Activated CD8-positive, alpha-beta T cell treated with anti-CD3 and anti-CD28 coated beads for 36 hours (primary cell): ENCODE results near the gene ZP4. TPM values are rescaled to one million over a fixed set of nuclear protein-coding genes. Genes with fewer than 3 reads are reported as not detected.

Experiments used
- ATAC-seq: fragments of 200-7000 bp; cut with Tn5 transposase; one replicate; pipeline ENCODE4 v1.10.0; 2021; ENCODE audit warnings: mild to moderate bottlenecking, moderate library complexity
- CTCF ChIA-PET: fragments of 350-600 bp; sonication (Branson Sonifier 250); formaldehyde crosslinking; loops from one replicate; lab custom pipeline; 2021; ENCODE audit warnings: antibody characterized with exemption; lab: Charles Lee
- POLR2A ChIA-PET: fragments of 350-600 bp; sonication (Branson Sonifier 250); formaldehyde crosslinking; loops from one replicate; lab custom pipeline; 2021; ENCODE audit warnings: antibody characterized with exemption; lab: Charles Lee
- DNase-seq: peaks from one replicate; pipeline ENCODE4 v3.0.0-alpha.2; 2020
- H3K27ac Mint-ChIP-seq: one replicate; pipeline ENCODE4 v1.8.0; 2021; ENCODE audit warnings: mild to moderate bottlenecking, mixed read lengths
- H3K27me3 Mint-ChIP-seq: one replicate; pipeline ENCODE4 v1.8.0; 2021; ENCODE audit warnings: mixed read lengths
- H3K36me3 Mint-ChIP-seq: one replicate; pipeline ENCODE4 v1.8.0; 2021; ENCODE audit warnings: low read depth, mixed read lengths
- H3K4me1 Mint-ChIP-seq: one replicate; pipeline ENCODE4 v1.8.0; 2021; ENCODE audit warnings: low read depth, mixed read lengths
- H3K4me3 Mint-ChIP-seq: one replicate; pipeline ENCODE4 v1.8.0; 2021; ENCODE audit warnings: mild to moderate bottlenecking, moderate library complexity, mixed read lengths
- H3K9me3 Mint-ChIP-seq: one replicate; pipeline ENCODE4 v1.8.0; 2021; ENCODE audit warnings: mixed read lengths
- CTCF ChIP-seq: fragments of 200-600 bp; IDR thresholded peaks from one replicate; pipeline ENCODE4 v1.8.0; 2022; ENCODE audit warnings: antibody characterized with exemption, mild to moderate bottlenecking
- intact Hi-C: fragments of 100-400 bp; cut with micrococcal nuclease; formaldehyde crosslinking; loops from one replicate; pipeline ENCODE4 v1.10.0; 2022
- total RNA-seq, 2 experiments: library from RNA; stranded (reverse); gene quantifications; one replicate each; pipeline ENCODE4 v1.2.3, GENCODE V29; 2021

The ZP4 gene
- total RNA-seq, 2 experiments from 2014 or later = not detected

DNA sequence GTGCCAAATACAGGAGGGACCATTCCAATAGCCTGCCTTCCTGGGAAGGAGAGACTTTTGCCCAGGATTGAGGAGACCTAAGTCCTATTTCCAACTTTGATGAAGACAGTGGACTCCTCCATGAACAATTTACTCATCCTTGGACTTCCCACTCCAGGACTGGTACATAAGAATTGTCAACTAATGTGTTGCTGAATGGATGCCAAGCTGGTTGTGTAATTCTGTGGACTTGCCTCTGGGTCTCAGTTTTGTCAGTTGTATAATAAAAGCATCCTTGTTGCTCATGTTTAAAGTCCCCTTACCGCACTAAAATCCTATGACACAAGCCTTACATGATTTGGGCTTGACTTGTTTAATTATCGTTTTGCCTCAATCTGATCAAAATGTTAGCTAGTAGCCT, 13.2 kb upstream of the ZP4 start:
- no peak for DNase-seq
- Mint-ChIP-seq H3K27ac (no peak overlapping the region), H3K36me3 (no peaks in the 10 kb centered on the region), H3K27me3 (no peaks in the 10 kb centered on the region), H3K4me1 (no peaks in the 10 kb centered on the region), H3K4me3 (no peak overlapping the region), H3K9me3 (peaks cover 3% of the 10 kb centered on the region)
- intact Hi-C loops = no loop called here
- ChIA-PET POLR2A (no interaction called here), CTCF (interaction anchor here (1.5 kb wide), 1 partner anchor 40 kb away, joined by 5 read pairs; no protein-coding TSS in a partner anchor)
- ATAC-seq = no peak
- TF ChIP-seq CTCF = no peak

- TF ChIP-seq CTCF = no peak
- POLR2A ChIA-PET = no interaction called here
- Mint-ChIP-seq H3K27ac (no peak overlapping the region), H3K4me3 (no peak overlapping the region), H3K4me1 (no peaks in the 10 kb centered on the region), H3K36me3 (no peaks in the 10 kb centered on the region), H3K27me3 (no peaks in the 10 kb centered on the region), H3K9me3 (peaks cover 3% of the 10 kb centered on the region)
- DNase-seq (no peak), ATAC-seq (no peak)
- CTCF ChIA-PET = interaction anchor here (1.5 kb wide), 1 partner anchor 39 kb away, joined by 5 read pairs; no protein-coding TSS in a partner anchor
- intact Hi-C loops = no loop called here
These were observed 12.4 kb upstream of the ZP4 start for GRCh38 chr1:237902960-237903743.

GRCh38 chr1:237901299-237901934, 10.7 kb upstream of the ZP4 start:
- ATAC-seq = no peak
- no peak overlapping the region for H3K4me3 Mint-ChIP-seq
- H3K27ac Mint-ChIP-seq = no peak overlapping the region
- intact Hi-C loops = no loop called here
- H3K36me3 Mint-ChIP-seq = no peaks in the 10 kb centered on the region
- H3K9me3 Mint-ChIP-seq = peaks cover 5% of the 10 kb centered on the region
- CTCF ChIA-PET = interaction anchor here (1.7 kb wide), 1 partner anchor 27 kb away, joined by 6 read pairs; no protein-coding TSS in a partner anchor
- DNase-seq = peak; percentile 1
- H3K27me3 Mint-ChIP-seq = no peaks in the 10 kb centered on the region
- H3K4me1 Mint-ChIP-seq = no peaks in the 10 kb centered on the region
- POLR2A ChIA-PET = no interaction called here
- peak; percentile 31 for TF ChIP-seq CTCF

- Mint-ChIP-seq H3K27ac (no peak overlapping the region), H3K36me3 (no peaks in the 10 kb centered on the region), H3K27me3 (no peaks in the 10 kb centered on the region), H3K4me1 (no peaks in the 10 kb centered on the region), H3K9me3 (peaks cover 2% of the 10 kb centered on the region), H3K4me3 (no peak overlapping the region)
- ChIA-PET CTCF (no interaction called here), POLR2A (no interaction called here)
- no peak for DNase-seq
- TF ChIP-seq CTCF = no peak
- ATAC-seq = no peak
- intact Hi-C loops = no loop called here
These were observed 4.9 kb upstream of the ZP4 start for GRCh38 chr1:237895630-237896029.

GRCh38 chr1:237894131-237894530, 3.4 kb upstream of the ZP4 start:
- no peak for DNase-seq
- no peaks in the 10 kb centered on the region for H3K36me3 Mint-ChIP-seq
- H3K27me3 Mint-ChIP-seq = no peaks in the 10 kb centered on the region
- ChIA-PET CTCF (no interaction called here), POLR2A (no interaction called here)
- peaks cover 2% of the 10 kb centered on the region for H3K9me3 Mint-ChIP-seq
- H3K27ac Mint-ChIP-seq = no peak overlapping the region
- TF ChIP-seq CTCF = no peak
- no peaks in the 10 kb centered on the region for H3K4me1 Mint-ChIP-seq
- H3K4me3 Mint-ChIP-seq = no peak overlapping the region
- intact Hi-C loops = no loop called here
- no peak for ATAC-seq
